NB4 (cell line): ENCODE results near the gene ZNF664.

Experiments
- CTCF ChIP-seq: IDR thresholded peaks from one replicate; pipeline ENCODE4 v1.5.1; 2012; ENCODE audit warnings: low read depth, low read length
- MAX ChIP-seq: IDR thresholded peaks from 2 replicates; pipeline ENCODE4 v1.6.1; 2011; ENCODE audit warnings: low read depth, low read length
- MYC ChIP-seq: IDR thresholded peaks from 2 replicates; pipeline ENCODE4 v1.6.1; 2011; ENCODE audit warnings: low read depth, low read length
- POLR2A ChIP-seq: IDR thresholded peaks from 2 replicates; pipeline ENCODE4 v1.6.1; 2011; ENCODE audit warnings: mild to moderate bottlenecking; ENCODE audit not compliant: insufficient read length; ENCODE audit errors: extremely low read depth

DNA sequence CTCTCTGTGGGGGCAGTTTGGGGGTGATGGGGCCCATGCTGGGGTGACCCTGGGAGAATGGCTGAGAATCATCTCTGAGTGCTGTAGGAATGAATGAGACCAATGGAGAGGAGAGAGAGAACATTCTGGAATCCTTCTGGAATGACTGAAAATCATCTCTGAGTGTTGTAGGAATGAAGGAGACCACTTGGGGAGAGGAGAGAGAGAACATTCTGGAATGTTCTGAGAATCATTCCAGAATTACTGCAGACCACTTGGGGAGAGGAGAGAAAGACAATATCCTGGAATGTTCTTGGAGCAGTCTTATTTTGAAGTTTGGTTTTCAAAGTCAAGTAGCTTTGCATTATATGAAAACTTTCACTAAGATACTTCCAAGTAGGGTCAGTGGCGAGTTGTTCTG, 64.3 kb downstream of the ZNF664 start:
- TF ChIP-seq MYC (no peak), CTCF (no peak), POLR2A (no peak), MAX (no peak)
